HepG2 (cell line): ENCODE measurements around the gene TFE3. TPM values are rescaled to one million over a fixed set of nuclear protein-coding genes. Genes with fewer than 3 reads are reported as not detected.
A peak's percentile ranks its signal among the peaks of the same experiment; 100 is the strongest.

Experiments
- ASH2L ChIP-seq: fragments of 300-600, 200-600 bp; sonication (generic); IDR thresholded peaks from 2 replicates; pipeline ENCODE4 v1.7.0; 2017; ENCODE audit warnings: low read depth, mild to moderate bottlenecking, moderate library complexity, mixed read lengths, low read length; ENCODE audit not compliant: insufficient read length
- BRCA1 ChIP-seq: sonication (generic); formaldehyde crosslinking; IDR thresholded peaks from 2 replicates; pipeline ENCODE4 v1.4.0; 2020; ENCODE audit warnings: missing genetic modification reagents
- DR1 ChIP-seq: sonication (generic); formaldehyde crosslinking; IDR thresholded peaks from 2 replicates; pipeline ENCODE4 v1.8.0; 2021; ENCODE audit warnings: mild to moderate bottlenecking, missing genetic modification reagents, inconsistent platforms
- KDM3A ChIP-seq: IDR thresholded peaks from 2 replicates; pipeline ENCODE4 v1.6.1; 2018; ENCODE audit warnings: low read depth, missing compliant biosample characterization
- PRPF4 ChIP-seq: fragments of 200-400 bp; formaldehyde crosslinking; IDR thresholded peaks from 2 replicates; pipeline ENCODE4 v1.6.1; 2016; ENCODE audit warnings: low read length, low read depth; ENCODE audit not compliant: poor library complexity, severe bottlenecking
- RFXANK ChIP-seq: IDR thresholded peaks from 2 replicates; pipeline ENCODE4 v1.6.1; 2016
- SSRP1 ChIP-seq: IDR thresholded peaks from 2 replicates; pipeline ENCODE4 v1.6.1; 2016; ENCODE audit warnings: control low read depth
- TBP ChIP-seq: sonication (generic); formaldehyde crosslinking; IDR thresholded peaks from 2 replicates; pipeline ENCODE4 v1.5.0; 2020; ENCODE audit warnings: missing genetic modification reagents
- WIZ ChIP-seq: sonication (generic); formaldehyde crosslinking; IDR thresholded peaks from 2 replicates; pipeline ENCODE4 v1.5.1; 2020; ENCODE audit warnings: mild to moderate bottlenecking, missing genetic modification reagents
- ZNF10 ChIP-seq: sonication (generic); formaldehyde crosslinking; IDR thresholded peaks from 2 replicates; pipeline ENCODE4 v1.4.0; 2020; ENCODE audit warnings: mild to moderate bottlenecking, low read depth, missing genetic modification reagents, borderline replicate concordance
- ZNF124 ChIP-seq: sonication (generic); formaldehyde crosslinking; IDR thresholded peaks from 2 replicates; pipeline ENCODE4 v1.4.0; 2020; ENCODE audit warnings: missing genetic modification reagents
- ZNF20 ChIP-seq: sonication (generic); formaldehyde crosslinking; IDR thresholded peaks from 2 replicates; pipeline ENCODE4 v1.4.0; 2020; ENCODE audit warnings: mild to moderate bottlenecking, moderate library complexity, missing genetic modification reagents
- ZNF331 ChIP-seq: sonication (generic); formaldehyde crosslinking; IDR thresholded peaks from 2 replicates; pipeline ENCODE4 v1.4.0; 2020; ENCODE audit warnings: missing genetic modification reagents
- ZNF33A ChIP-seq: sonication (generic); formaldehyde crosslinking; IDR thresholded peaks from 2 replicates; pipeline ENCODE4 v1.5.1; 2020; ENCODE audit warnings: missing genetic modification reagents, mild to moderate bottlenecking, moderate library complexity, borderline replicate concordance
- ZNF496 ChIP-seq: sonication (generic); formaldehyde crosslinking; IDR thresholded peaks from 2 replicates; pipeline ENCODE4 v1.8.1; 2023; ENCODE audit warnings: mild to moderate bottlenecking, moderate library complexity, missing genetic modification reagents; ENCODE audit not compliant: insufficient replicate concordance
- polyA plus RNA-seq, 8 experiments: library from polyadenylated mRNA; depleted of rRNA in 3 of 8; stranded (reverse) in 7 of 8; unstranded in 1 of 8; fragments of >200 nt; fragmentation: Illumina TruSeq in 4 of 8; extraction: Trizol in 4 of 8; gene quantifications; 2 replicates each; pipeline versions ENCODE4 v1.2.1 to v1.2.3, GENCODE V29; 2011 to 2016; ENCODE audit warnings: low read depth in 4 of 8, missing spikeins in 1 of 8, mixed read lengths in 1 of 8; ENCODE audit not compliant: insufficient read depth in 1 of 8
- total RNA-seq, 5 experiments: library from RNA; depleted of rRNA; stranded (reverse); fragments of >200 nt; fragmentation: Illumina TruSeq; extraction: Trizol; gene quantifications; 2 replicates each; pipeline ENCODE4 v1.2.3, GENCODE V29; 2016; ENCODE audit warnings: low read depth in 1 of 5
- TF ChIP-seq, protein P1 (sequence below): sonication (generic); formaldehyde crosslinking; IDR thresholded peaks from 2 replicates; pipeline ENCODE4 v1.4.0; 2020; ENCODE audit warnings: missing genetic modification reagents
- TF ChIP-seq, protein P2 (sequence below): sonication (generic); formaldehyde crosslinking; IDR thresholded peaks from 2 replicates; pipeline ENCODE4 v1.4.0; 2020; ENCODE audit warnings: mild to moderate bottlenecking, missing genetic modification reagents
- TF ChIP-seq, protein P3 (sequence below), 2 experiments: IDR thresholded peaks; 2 replicates each; pipeline ENCODE4 v1.6.1; 2011 to 2012; ENCODE audit warnings: low read length in 2 of 2, borderline replicate concordance in 1 of 2, low read depth in 1 of 2, mild to moderate bottlenecking in 1 of 2, moderate library complexity in 1 of 2

Gene TFE3
- total and polyA plus RNA-seq, 2 of the 13 experiments (the other 11 are each of a cell fraction or from before 2014, with no cell fraction given) = 8.3 to 12.3 TPM

DNA sequence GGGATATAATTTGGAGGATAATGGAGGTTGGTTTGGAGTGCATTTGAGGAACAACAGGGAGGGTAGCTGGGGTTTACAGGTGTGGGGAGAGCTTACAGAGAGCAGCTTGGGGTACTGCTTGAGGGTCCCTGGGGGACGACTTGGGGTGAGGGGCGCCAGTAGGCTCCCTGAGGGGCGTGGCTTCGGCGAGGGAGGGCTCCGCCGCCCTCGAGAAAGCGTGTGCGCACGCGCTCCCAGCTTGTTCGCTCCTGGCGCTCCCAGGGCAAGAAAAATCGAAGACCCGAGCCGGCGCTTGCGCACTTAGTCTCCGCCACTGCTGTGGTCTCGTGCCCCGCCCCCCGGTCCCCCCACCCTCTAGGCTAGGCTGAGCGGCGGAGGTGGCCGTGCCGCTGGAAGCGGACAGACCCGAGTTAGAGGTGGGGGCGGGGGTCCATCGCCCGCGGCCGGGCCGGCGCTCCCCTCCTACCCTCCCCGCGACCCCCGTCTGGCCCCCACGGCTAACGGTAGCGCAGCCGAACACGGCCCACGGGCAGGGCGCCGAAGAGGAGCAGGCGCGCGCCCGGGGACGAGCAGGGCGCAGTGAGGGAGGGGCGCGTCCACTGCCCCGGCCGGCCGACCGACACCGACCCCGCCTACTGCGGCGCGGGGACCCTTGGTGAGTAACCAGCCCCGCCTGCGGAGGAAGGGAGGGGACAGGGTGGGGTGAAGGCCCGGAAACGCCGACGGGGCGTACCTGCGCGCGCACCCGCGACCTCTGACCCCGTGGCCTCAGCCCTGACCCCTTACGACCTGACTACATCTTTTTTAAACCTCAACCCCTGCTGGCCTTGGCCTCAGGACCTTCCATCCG lies 10.3 kb upstream of the TFE3 start (continued):
- TF ChIP-seq DR1 (CRISPR knock-in tag) (no peak), ZNF331 (CRISPR knock-in tag) (0 out of 2 replicates have a peak, but pooled peaks have one; percentile 7), SSRP1 (CRISPR knock-in tag) (no peak), ZNF10 (no peak), ZNF124 (CRISPR knock-in tag) (no peak), ZNF496 (CRISPR knock-in tag) (no peak), ZNF20 (CRISPR knock-in tag) (no peak), TBP (no peak), PRPF4 (no peak), ZNF33A (CRISPR knock-in tag) (no peak), BRCA1 (CRISPR knock-in tag) (no peak), KDM3A (no peak), WIZ (no peak), ASH2L (no peak), RFXANK (CRISPR knock-in tag) (no peak)
- TF ChIP-seq, protein P1, sequence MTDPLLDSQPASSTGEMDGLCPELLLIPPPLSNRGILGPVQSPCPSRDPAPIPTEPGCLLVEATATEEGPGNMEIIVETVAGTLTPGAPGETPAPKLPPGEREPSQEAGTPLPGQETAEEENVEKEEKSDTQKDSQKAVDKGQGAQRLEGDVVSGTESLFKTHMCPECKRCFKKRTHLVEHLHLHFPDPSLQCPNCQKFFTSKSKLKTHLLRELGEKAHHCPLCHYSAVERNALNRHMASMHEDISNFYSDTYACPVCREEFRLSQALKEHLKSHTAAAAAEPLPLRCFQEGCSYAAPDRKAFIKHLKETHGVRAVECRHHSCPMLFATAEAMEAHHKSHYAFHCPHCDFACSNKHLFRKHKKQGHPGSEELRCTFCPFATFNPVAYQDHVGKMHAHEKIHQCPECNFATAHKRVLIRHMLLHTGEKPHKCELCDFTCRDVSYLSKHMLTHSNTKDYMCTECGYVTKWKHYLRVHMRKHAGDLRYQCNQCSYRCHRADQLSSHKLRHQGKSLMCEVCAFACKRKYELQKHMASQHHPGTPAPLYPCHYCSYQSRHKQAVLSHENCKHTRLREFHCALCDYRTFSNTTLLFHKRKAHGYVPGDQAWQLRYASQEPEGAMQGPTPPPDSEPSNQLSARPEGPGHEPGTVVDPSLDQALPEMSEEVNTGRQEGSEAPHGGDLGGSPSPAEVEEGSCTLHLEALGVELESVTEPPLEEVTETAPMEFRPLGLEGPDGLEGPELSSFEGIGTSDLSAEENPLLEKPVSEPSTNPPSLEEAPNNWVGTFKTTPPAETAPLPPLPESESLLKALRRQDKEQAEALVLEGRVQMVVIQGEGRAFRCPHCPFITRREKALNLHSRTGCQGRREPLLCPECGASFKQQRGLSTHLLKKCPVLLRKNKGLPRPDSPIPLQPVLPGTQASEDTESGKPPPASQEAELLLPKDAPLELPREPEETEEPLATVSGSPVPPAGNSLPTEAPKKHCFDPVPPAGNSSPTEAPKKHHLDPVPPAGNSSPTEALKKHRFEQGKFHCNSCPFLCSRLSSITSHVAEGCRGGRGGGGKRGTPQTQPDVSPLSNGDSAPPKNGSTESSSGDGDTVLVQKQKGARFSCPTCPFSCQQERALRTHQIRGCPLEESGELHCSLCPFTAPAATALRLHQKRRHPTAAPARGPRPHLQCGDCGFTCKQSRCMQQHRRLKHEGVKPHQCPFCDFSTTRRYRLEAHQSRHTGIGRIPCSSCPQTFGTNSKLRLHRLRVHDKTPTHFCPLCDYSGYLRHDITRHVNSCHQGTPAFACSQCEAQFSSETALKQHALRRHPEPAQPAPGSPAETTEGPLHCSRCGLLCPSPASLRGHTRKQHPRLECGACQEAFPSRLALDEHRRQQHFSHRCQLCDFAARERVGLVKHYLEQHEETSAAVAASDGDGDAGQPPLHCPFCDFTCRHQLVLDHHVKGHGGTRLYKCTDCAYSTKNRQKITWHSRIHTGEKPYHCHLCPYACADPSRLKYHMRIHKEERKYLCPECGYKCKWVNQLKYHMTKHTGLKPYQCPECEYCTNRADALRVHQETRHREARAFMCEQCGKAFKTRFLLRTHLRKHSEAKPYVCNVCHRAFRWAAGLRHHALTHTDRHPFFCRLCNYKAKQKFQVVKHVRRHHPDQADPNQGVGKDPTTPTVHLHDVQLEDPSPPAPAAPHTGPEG (CRISPR knock-in tag) = no peak
- TF ChIP-seq, protein P2, sequence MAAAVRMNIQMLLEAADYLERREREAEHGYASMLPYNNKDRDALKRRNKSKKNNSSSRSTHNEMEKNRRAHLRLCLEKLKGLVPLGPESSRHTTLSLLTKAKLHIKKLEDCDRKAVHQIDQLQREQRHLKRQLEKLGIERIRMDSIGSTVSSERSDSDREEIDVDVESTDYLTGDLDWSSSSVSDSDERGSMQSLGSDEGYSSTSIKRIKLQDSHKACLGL (CRISPR knock-in tag) = no peak
- TF ChIP-seq, protein P3, sequence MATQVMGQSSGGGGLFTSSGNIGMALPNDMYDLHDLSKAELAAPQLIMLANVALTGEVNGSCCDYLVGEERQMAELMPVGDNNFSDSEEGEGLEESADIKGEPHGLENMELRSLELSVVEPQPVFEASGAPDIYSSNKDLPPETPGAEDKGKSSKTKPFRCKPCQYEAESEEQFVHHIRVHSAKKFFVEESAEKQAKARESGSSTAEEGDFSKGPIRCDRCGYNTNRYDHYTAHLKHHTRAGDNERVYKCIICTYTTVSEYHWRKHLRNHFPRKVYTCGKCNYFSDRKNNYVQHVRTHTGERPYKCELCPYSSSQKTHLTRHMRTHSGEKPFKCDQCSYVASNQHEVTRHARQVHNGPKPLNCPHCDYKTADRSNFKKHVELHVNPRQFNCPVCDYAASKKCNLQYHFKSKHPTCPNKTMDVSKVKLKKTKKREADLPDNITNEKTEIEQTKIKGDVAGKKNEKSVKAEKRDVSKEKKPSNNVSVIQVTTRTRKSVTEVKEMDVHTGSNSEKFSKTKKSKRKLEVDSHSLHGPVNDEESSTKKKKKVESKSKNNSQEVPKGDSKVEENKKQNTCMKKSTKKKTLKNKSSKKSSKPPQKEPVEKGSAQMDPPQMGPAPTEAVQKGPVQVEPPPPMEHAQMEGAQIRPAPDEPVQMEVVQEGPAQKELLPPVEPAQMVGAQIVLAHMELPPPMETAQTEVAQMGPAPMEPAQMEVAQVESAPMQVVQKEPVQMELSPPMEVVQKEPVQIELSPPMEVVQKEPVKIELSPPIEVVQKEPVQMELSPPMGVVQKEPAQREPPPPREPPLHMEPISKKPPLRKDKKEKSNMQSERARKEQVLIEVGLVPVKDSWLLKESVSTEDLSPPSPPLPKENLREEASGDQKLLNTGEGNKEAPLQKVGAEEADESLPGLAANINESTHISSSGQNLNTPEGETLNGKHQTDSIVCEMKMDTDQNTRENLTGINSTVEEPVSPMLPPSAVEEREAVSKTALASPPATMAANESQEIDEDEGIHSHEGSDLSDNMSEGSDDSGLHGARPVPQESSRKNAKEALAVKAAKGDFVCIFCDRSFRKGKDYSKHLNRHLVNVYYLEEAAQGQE (IDR thresholded peaks at IDR 0.05; ENCODE audit: borderline replicate concordance in 1 of 2, low read depth in 1 of 2, low read length in 2 of 2) = no peak
